GM13977 (cell line): ENCODE measurements around the gene COL4A1.

Experiments used
- DNase-seq: peaks from one replicate; pipeline ENCODE4 v3.0.0; 2012; ENCODE audit warnings: low spot score
- in situ Hi-C: fragments of 300-500 bp; cut with MboI; formaldehyde crosslinking; loops from one replicate; pipeline ENCODE4 v1.12.0; 2022; ENCODE audit warnings: low sequenced_read_pairs, low pct_unique_long_range_greater_than_20kb, mixed read lengths, inconsistent platforms; ENCODE audit not compliant: unreplicated experiment
- TF ChIP-seq, protein P1 (sequence below): IDR thresholded peaks from 2 replicates; pipeline ENCODE4 v1.5.1; 2012; ENCODE audit warnings: mild to moderate bottlenecking, control low read depth; ENCODE audit not compliant: insufficient read depth; ENCODE audit errors: extremely low read depth, missing control alignments

The COL4A1 gene

DNA sequence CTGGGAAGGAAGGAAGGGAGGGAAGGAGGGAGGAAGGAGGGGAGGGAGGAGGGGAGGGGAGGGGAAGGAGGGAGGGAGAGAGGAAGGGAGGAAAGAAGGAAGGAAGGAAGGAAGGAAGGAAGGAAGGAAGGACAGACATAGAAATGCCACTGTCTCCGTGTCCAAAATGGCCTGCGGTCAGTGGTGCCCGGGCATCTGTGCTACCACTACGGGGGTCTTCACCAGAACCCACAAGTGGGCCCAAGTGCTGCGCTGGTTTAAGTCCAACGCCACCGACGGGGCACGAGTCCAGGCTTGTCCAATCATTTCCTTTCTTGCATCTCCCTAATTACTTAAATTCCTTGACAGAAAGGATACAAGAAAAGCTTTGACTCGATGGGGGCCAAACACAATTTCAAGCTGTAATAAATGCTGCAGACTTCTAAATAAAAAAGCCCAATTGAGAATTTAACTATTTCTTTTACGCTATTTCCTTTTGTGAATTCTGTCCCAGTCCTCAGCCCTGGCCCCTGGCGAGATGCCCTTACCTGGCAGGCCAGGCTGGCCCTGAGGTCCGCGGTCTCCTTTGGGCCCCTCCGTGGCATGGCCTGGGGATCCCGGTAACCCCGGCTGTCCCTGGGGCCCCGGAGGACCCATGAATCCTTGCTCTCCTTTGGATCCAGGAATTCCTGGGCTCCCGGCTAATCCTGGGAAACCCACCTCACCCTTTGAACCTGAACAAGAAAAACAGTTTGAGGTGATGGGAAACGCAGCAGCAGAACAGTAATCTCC, 136.8 kb downstream of the COL4A1 start:
- in situ Hi-C loops = no loop called here

DNA sequence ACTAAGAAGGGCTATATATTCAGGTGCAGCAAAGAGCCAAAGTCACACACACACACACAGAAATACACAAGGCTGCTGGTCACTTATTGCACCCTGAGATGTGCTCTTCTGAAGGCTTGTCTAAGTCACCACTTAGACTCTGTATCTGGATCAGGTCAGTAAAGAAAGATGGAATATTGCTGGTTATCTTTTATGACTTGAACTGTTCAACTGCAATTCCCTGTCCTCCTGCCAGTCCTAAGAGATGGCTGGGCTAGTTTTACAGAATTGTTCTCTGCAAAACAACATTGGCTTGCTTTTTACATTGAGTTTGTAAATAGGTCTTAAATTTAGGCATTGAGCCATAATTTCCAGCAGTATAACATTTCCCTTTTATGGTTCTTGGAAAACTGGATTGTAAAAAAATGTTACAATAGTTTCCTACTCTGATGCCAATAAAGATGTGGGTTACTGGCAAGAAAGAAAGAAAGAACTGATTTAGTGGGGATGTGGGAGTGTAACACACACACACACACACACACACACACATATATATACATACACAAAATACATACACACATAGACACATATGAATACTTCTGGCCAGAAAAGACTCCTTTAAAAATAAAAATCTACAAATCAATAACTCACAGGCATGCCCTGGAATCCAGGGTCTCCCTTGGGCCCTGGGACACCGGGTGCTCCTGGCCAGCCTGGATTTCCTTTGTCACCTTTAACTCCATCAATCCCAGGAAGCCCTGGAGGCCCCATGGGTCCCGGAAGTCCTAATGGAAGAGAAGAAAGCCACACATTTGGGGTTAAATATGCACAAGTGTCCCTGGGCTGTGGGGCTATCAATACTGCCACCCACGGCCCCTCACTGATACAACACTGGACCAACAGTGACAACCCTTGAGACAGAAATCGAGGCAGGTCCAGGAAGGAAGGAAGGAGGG, 137.7 kb downstream of the COL4A1 start:
- no peak for DNase-seq
- TF ChIP-seq, protein P1, sequence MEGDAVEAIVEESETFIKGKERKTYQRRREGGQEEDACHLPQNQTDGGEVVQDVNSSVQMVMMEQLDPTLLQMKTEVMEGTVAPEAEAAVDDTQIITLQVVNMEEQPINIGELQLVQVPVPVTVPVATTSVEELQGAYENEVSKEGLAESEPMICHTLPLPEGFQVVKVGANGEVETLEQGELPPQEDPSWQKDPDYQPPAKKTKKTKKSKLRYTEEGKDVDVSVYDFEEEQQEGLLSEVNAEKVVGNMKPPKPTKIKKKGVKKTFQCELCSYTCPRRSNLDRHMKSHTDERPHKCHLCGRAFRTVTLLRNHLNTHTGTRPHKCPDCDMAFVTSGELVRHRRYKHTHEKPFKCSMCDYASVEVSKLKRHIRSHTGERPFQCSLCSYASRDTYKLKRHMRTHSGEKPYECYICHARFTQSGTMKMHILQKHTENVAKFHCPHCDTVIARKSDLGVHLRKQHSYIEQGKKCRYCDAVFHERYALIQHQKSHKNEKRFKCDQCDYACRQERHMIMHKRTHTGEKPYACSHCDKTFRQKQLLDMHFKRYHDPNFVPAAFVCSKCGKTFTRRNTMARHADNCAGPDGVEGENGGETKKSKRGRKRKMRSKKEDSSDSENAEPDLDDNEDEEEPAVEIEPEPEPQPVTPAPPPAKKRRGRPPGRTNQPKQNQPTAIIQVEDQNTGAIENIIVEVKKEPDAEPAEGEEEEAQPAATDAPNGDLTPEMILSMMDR = no peak
- in situ Hi-C loops = no loop called here

More for the DNA sequence above, 136.8 kb downstream of the COL4A1 start:
- TF ChIP-seq, protein P1 = no peak
- no peak for DNase-seq

DNA sequence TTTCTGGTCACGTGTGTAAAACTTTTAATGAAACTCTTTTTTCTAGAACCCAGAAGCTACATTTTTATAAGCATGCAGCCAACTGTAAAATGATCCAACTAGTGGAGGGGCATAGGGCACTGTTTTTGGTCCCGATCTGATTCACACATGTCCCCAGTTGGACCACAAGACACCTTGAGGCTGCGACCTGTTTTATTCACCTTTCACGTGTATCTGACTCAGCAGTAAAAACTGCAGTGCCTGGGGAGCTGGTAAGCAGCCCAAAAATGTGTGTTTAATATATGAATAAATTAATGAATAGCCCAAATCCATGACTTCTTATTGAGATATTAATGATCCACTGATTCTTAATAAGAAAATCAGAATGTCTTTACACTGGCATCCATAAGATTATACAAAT, 140.4 kb downstream of the COL4A1 start:
- in situ Hi-C loops = no loop called here
- no peak for DNase-seq
- TF ChIP-seq, protein P1 = no peak

DNA sequence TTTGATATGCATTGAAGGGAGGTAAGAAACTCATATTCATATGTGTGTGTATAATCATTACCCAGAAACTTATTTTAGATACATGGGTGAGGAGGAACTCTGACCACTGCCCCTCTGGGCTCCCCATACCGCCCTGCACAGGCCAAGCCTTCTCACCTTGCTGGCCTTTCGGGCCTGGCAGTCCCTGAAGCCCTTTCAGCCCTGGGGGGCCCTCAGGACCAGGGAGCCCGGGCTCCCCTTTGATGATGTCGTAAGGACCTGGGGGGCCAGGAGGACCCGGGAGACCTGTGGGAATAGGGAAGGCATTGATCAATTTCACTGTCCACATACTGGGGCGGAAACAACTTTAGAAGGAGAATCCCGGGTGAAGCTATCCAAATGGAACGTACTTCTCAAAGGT, 142.3 kb downstream of the COL4A1 start:
- in situ Hi-C loops = no loop called here
- no peak for DNase-seq

DNA sequence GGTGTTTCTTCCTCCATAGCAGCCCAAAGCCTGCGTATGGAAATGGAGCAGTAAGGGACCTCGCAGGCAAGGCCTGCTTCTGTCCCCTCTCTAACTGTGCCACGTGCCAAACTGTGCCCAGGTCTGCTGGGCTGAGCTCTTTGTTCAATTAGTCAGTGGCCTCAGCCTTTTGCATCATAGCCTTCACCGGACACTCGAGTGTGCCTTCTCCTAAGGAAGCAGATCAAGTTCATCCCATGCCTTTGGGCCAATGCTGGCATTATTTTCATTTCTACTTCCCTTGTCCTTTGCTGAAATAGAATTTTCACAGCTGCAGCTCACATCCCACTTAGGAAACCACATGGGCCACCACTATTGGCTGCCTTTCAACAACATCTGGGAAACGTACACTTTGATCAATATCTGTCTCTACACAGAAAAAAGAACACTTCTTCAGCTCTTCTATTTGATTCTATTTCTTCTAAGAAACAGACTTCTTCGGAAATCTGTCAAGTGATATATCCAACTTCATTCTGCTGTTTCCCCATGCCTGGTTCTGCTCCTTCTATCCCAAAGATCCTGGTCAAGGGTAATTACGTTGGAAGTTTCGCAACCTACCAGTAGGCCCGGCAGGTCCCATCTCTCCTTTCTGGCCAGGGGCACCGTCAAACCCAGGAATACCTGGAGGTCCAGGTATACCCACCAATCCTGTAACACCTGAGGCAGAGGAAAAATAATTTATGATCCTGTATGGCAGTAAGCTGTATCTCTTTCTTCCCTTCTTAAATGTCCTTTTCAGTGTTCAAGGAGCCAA, 143.9 kb downstream of the COL4A1 start:
- in situ Hi-C loops = no loop called here
- TF ChIP-seq, protein P1 = no peak
- no peak for DNase-seq

More for the DNA sequence above, 142.3 kb downstream of the COL4A1 start:
- TF ChIP-seq, protein P1 = no peak

DNA sequence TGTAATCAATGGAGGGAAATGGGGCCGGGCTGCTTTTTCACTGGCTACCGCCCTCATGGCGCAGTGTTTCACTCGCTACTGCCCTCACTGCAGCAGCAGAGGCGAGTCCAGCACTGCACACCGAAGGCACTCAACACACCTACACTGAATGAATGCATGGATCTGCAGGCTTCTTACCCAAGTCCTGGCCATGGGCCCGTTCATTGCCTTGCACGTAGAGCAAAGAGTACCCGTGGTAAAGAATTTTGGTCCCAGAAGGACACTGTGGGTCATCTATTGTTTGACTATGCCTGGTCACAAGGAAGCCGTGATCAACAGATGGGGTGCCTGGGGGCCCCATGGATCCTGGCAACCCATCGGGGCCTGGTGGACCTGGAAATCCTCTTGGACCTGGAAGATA, 144.9 kb downstream of the COL4A1 start:
- in situ Hi-C loops = no loop called here
- TF ChIP-seq, protein P1 = no peak
- no peak for DNase-seq
